SK-N-DZ (cell line): ENCODE results near the gene ULK3.

ENCODE experiments used
- small RNA-seq, 2 experiments: library from RNA; depleted of rRNA; stranded (forward); fragments of <200 nt; gene quantifications; one replicate each; pipeline ENCODE3, GENCODE V24; 2014

ULK3 gene

Small RNA genes within 50 kb of the gene (small RNA-seq; reads per million reads assigned to genes)
- gene CPLX3 (0 reads per million in 2 experiments), gene MIR4513 (0 reads per million in 2 experiments), gene MIR6882 (0.05 to 0.09 reads per million in 2 experiments)
